Measurements from ENCODE around the gene ADAMTSL1.

Gene ADAMTSL1

DNA sequence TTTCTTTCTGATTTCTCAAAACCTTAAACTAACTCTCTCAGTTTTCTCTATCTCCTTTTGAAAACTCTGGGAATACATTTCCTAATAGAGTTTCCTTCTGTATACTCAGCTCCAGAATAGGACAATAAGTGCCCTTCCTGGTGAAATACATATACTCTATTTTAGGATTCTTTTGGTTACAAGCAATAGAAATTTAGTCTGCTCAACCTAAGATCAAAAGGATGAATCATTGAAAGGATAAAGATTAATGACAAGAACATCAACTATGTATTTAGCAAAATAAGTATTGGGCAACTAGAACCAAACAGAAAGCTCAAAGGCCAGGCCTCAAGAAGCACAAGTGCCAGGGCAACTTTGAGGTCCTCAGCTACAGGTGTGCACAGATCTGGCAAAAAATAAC lies 127.1 kb downstream of the ADAMTSL1 start:
- DNase-seq (ENCODE audit: extremely low read depth in 1 of 2, low read depth in 1 of 2) = no peak

DNA sequence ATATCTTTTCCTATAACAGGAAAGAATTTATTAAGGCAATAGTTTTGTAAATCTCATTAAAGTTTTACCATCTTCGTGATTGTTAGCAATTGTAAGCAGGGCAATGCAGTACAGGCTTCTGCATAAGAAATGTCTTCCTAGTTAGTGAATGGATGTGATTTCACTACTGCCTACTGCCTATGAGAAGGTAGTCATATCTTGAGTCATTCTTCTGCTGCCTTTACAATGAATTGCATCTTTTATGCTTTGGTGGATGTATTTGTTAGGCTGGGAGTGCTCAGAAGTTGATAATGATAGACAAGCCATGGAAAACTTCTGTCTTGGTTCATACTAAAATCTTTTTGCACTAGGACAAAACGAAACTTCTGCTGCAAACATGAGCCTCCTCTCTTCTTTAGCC lies 128.0 kb downstream of the ADAMTSL1 start:
- no peak for DNase-seq (ENCODE audit: extremely low read depth in 1 of 2, low read depth in 1 of 2)

DNA sequence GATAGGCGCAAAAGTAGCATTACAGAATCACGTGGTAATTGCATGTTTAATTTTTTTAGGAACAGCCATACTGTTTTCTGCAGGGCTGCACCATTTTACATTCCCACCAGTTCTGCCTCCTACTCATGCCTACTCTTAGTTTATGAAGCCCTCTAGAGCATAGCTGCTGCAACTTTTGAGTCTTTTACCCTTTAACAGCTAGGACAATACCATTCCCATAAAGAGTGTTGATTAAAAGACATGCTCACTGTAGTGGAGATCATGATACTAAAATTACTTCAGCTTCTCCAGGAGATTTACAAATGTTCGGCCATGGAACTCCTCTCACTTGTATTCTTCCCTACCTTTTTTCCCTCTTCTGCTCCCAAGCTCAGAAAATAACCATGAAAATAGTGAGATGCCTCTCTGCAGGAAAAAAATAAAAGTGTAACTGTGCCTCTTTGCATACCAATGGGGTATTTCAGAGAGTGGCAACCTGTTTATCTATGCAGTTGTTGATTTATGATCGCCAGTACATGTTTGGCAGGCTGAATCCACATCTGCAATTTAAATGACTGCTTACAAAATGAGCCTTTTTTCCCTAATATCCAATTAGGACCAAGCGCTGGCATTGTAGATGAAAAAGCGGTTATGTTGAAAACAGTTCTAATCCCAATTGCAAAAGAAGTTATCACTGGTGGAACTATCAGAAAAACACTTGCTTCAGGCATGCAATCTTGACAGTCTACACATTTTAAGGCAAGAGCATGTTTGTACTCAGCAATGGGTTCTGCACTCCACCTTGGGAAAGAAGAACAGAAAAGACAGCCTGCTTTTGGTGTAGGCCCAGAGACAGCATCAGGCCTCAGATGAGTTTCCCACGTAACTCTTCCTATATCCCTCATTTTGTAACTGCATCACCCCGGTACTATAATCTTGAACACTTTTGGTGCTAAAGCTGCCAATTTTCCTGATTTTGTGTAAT lies 131.1 kb downstream of the ADAMTSL1 start:
- DNase-seq (ENCODE audit: extremely low read depth in 1 of 2, low read depth in 1 of 2) = no peak

DNA sequence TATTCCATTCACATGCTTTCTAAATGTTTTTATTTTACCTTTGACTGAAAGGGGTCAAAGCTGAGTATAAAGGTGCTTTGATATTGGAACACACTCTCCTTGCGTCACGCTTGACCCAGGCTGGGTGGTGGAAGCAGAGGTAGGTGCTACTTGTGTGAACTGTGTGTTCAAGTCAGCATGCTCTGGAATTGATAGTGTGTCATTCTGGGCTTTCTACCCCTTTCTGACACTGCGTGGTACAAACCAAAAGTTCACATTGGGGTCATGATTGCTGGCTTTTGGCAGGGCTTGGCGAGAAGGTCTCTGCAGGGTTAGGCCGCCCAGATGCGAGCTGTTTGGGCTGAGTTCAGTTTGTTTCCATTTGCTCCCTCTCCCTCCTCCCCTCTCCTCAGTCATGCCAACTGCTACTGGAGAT lies 131.8 kb downstream of the ADAMTSL1 start:
- DNase-seq (ENCODE audit: extremely low read depth in 1 of 2, low read depth in 1 of 2) = no peak

DNA sequence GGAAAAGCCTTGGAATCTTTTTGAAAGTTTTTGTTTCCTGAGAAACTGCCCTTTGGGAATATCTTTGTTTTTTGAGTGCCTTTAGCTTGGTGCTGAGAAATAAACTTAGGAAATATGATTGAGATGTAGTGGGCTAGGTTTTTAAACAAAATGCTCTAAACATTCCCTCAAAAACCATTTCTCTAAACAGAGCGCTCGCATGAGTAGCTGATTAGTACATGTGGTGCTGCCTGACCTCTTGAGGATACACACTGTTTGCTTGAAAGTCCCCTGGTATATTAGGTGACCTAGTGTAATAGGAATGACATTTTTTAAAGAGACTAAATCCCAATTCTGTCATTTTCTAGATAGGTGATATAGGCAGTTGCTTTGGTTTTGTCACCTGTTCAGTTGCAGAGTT lies 132.3 kb downstream of the ADAMTSL1 start:
- DNase-seq (ENCODE audit: extremely low read depth in 1 of 2, low read depth in 1 of 2) = no peak

DNA sequence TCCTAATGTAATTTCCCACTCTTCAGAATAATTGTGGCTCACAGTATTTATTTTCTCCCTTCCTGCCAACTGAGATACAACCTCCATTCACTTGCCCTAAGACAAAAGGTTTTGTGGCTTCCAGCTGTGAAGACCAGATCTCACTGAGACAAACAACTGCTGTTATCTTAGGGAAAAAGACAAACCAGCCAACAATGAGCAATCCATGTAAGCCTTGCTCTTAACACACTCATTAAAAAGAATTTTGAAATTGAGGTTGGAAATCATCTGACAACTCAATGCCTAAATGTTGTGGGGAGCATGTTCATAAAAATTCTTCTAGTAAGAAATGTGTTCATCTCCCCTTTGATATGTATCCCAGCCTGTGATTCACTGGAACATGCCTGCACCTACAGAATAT lies 132.9 kb downstream of the ADAMTSL1 start:
- no peak for DNase-seq (ENCODE audit: extremely low read depth in 1 of 2, low read depth in 1 of 2)

DNA sequence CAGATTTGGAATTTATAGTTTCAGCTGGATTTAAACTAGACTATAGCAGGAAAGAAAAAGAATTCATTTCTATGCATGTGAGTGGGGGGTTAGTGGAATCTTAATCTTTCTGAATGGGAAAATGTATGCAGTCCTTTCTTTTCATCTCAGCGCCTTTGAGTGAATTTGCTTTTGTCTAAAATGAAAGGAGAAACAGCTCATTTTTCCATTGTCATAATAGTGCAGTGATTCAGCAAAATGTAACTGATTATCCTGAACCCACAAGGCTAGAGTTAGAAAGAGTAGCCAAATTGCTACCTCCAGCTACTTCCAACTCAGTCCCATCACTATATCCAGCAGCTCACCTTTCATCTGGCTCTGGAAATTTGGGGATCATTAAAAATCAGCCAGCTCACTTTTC lies 134.4 kb downstream of the ADAMTSL1 start:
- no peak for DNase-seq (ENCODE audit: extremely low read depth in 1 of 2, low read depth in 1 of 2)

DNA sequence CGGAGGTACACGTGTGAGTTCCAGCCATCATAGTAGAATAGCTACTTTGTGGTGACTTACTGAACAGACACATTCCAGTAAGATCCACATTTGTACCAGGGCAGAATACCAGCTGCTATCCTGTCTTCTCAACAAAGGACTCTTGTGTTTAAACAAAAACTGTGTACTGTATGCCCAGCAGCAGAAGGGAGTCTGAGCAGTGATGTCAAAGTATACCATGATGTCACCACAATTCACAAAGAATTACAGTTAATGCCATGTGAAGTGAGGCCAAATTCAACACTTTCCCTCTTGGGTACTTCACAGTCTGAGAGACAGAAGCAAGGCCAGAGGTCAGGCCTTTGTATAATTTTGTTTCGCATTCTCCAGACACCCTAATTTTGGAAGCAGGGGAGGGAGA lies 137.0 kb downstream of the ADAMTSL1 start:
- DNase-seq (ENCODE audit: extremely low read depth in 1 of 2, low read depth in 1 of 2) = no peak

DNA sequence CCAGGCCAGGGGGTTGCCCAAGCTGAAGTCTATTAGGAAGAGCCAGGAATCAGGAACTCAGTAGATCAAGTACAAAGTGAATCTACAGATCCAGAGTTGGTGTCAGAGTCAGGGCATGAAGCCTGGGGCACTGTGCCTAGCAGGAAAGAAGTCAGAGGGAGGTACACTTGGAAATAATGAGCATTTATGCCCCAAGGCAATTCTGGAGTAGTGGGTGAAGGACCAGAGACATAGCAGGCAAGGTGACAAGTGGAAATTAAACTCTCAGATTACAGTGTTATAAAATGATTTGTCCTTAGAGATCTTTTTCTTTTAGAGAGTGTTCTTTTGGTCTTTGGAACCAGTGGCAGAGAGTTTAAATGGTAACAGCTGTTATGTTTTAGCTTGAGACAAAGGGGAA lies 138.0 kb downstream of the ADAMTSL1 start:
- DNase-seq (ENCODE audit: extremely low read depth in 1 of 2, low read depth in 1 of 2) = no peak

DNA sequence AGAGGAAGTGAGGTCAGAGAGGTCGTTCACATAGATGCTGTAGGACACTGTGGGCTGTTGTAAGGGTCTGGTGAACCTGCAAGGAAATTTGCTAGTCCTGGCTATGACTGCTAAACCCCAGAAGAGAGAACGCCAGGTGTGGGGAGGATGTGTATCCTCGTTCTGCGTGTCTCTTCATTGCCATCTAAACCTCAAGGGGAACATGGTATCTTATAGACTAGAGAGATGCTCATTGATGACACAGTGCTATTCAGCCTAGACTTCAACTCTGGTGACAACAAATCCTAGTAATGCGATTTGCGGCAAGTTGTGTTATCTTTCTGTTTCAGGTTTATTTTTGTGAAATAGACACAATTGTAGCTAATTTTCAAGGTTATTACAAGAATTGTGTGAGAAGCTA lies 140.2 kb downstream of the ADAMTSL1 start:
- DNase-seq (ENCODE audit: extremely low read depth in 1 of 2, low read depth in 1 of 2) = no peak

DNA sequence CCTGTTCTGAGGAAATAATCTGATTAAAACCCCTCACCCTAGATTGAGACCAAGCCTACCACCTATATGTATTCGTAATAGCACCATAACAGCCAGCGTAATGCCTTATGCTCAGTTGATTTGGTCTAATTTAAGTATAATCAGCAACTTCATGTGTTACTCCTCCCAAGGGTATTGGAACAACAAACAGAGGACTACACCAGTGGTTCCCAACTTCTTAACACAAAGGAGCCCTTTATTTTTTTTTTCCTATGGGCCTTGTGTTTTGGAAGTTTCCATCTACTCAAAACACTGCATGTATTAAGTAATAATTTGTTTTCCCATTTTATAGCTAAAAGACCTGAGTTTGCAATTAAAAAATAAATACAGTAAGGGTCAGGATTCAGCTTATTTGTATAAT lies 140.7 kb downstream of the ADAMTSL1 start:
- no peak for DNase-seq (ENCODE audit: extremely low read depth in 1 of 2, low read depth in 1 of 2)

DNA sequence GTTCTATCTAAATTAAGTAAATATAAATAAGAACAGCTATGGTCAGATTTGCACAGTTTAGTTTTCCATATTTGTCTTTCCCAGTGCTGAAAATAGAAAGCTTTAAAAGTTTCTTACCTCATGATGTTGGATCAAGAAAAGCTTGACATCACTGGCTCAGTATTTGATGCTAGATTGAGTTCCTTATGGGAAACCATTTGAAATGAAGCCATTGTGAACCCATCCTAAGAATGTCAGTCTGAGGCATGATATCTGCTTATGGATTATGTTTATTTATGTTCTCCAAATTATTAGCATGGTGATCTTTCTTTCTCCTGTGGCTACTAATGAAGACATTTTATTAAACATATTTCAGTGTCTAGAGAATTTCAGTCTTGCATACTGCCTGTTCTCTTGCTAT lies 143.0 kb downstream of the ADAMTSL1 start:
- no peak for DNase-seq (ENCODE audit: extremely low read depth in 1 of 2, low read depth in 1 of 2)

DNA sequence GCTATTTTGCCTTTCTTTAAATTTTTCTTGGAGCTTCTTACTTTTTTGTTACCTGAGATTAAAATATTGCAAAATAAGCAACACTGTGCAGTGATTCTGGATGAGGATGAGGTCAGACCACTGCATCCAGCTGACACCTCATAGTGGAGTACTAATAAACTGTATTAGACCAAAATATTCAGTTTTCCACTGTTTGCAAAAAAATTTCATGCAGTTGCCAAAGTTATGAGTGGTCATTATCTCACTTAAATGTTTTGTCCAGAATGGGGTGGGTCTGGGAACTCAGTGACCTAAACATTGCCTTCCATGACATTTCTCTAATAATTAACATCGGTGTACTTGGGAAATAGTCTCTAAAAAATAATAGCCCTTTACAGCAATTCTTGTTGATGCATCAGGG lies 143.8 kb downstream of the ADAMTSL1 start:
- no peak for DNase-seq (ENCODE audit: extremely low read depth in 1 of 2, low read depth in 1 of 2)

DNA sequence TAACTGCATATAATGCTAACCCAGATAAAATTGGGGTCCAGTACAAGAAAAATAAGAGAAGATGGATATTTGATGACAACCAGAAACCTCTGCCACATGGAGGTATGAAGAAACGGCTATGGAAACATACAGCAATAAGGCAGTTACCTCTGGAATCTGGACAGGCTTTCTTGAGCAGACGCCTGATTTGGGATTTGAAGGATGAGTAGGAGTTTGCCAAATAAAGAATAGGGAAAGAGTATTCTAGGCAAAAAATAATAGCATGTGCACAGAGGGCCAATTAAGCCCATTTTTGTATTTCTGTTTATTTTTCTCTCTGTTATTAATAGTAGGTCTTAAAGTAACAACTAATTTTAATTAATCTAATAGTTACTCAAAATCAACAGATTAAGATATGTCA lies 144.9 kb downstream of the ADAMTSL1 start:
- no peak for DNase-seq (ENCODE audit: extremely low read depth in 1 of 2, low read depth in 1 of 2)

DNA sequence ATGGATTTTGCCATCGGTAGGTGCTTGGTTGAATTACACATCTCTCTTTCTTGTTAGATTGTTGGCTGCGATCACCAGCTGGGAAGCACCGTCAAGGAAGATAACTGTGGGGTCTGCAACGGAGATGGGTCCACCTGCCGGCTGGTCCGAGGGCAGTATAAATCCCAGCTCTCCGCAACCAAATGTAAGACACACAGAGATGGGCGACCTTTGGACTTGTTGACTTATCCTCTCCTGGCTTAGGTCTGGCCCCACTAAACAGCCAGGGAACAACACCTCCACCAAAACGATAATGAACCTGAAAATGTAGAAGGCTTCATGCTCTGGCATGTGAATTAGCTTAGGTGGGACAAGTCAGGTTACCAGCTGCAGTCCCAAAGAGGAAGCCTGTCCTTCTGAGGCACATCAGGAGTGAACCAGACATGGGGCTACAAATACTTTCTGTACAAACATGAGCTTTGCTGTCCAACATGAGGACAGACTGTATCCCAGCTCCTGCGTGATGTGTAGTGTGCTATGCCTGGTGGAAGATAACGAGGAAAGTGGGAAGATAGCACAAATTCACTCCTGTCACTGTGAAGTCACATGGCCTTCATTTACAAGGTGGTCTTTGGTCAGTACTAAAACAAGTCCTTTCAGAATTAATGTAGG lies 148.4 kb downstream of the ADAMTSL1 start:
- DNase-seq (ENCODE audit: extremely low read depth in 1 of 2, low read depth in 1 of 2) = no peak

DNA sequence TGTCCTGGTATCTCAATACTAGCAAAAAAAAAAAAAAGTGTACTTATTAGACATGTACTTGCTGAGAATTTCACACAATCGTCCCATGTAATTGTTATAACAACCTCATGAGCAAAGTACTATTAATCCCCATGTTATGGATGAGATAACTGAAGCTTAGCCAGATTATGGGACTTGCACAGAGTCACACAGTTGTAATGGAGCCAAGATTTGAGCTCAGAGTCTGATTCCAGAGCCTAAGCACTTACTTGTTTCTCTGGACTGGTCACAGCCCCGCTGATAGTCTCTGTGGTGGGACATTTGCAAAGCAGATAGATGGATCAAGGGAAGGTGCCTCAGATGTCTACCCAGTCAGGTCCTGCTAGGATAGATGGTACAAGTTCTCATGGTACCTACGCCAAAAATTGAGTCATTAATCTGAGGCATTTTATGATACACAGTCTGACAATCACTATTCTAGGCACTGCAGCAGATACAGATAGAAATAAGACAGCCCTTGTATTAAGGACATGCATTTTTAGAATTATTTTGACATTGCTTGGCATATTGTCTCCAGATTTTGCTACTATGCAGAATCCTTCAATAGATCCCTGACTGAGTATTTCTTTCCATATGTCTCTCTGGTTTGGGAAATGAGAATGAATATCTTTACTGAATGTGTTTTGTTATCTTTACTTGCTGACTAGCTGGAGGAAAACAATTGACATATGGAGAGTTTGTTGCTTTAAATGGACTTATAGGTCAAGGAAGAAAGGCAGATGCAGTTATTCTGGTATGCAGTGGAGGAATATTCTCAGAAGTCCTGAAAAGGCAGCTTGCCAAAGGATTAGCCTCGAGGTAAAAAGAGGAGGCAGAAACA lies 149.5 kb downstream of the ADAMTSL1 start:
- DNase-seq (ENCODE audit: extremely low read depth in 1 of 2, low read depth in 1 of 2) = no peak

DNA sequence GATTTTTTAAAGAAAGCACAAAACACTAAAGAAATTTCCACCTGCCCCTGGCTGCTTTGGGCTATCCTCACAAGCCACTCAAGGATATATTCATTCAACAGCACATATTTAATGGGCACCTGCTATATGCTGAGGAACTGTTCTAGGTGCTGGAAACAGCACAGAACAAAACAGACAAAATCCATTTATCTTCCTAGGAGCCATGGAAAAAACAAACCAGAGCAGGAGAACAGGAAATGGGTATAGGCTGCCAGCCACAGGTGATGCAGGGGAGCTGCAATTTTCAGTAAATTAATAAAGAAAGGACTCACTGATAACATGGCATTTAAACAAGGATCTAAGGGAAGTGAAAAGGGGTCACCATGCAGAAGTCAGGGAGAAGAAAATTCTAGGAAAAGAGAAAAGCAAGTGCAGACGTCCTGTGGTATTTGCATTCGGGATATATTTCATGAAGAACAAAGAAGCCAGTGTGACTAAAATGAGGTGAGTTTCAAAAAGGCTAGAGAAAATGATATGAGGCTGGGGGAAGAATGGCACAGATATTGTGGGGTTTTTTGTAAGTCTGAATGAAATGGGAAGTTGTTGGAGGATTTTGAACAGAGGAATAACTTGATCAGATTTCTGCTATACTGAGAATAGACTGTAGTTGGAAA lies 152.2 kb downstream of the ADAMTSL1 start:
- no peak for DNase-seq (ENCODE audit: extremely low read depth in 1 of 2, low read depth in 1 of 2)

DNA sequence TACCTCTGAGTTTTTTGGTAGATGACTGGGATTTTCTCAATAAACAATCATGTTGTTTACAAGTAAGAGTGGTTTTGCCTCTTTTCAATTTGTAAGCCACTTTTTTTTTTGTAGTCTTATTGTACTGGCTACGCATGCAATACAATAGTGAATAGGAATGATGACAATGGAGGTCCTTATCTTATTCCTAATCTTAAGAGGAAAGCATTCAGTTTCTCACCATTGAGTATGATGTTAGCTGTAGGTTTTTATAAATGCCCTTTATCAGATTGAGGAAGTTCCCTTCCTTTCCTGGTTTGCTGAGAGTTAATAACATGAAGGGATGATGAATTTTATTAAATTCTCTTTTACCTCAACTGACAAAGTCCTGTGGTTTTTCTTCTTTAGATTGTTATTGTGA lies 155.2 kb downstream of the ADAMTSL1 start:
- DNase-seq (ENCODE audit: extremely low read depth in 1 of 2, low read depth in 1 of 2) = no peak

DNA sequence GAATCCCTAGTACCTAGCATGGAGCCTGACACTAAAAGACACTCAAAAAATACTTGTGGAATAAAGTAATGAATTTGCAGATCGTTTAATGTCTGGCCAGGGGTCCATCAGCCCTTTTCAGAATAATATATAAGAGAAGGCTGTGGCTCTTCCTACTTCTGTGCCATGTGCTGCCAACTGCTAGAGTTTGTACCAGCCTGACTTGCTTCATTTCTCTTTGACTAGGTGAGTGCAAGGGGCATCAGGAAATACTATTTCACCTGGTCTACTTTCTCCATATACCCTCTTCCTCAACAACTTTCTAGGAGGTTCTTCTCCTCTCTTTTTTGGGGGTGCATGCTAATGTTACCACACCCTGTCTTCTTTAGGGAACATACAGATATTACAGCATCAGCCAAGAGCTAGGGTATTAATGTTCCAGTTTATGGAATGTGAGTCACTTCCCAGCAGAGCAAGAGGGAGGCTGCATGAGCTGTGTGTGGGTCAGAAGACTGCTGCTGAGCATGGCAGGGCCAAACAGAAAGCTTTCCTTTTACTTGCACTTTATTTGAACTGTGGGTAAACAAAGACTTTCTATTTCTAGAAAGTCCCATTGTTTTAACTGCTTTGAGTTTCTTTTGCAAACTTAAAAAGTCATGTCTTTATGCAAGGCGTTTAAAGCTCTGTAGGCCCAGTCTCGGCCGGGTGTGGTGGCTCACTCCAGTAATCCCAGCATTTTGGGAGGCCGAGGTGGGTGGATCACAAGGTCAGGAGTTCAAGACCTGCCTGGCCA lies 158.9 kb downstream of the ADAMTSL1 start:
- no peak for DNase-seq (ENCODE audit: extremely low read depth in 1 of 2, low read depth in 1 of 2)

DNA sequence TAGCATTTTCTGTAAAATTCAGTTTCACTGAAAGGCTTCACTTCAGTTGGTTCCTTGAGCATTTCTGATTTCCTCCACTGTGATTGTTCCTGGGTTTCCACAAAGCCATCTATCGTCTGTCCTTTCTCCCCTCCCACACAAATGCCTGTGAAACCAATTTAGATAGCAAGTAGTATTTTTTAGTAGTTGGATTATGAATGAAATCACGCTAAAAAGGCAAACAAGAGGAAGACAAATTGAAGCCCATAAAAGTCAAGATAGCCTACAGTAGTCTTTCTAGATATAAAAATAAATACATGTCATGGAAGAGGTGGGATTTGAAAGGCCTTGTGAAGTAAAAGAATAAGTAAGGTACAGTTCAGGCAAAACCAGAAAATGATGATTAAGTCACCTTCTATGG lies 162.8 kb downstream of the ADAMTSL1 start:
- DNase-seq (ENCODE audit: extremely low read depth in 1 of 2, low read depth in 1 of 2) = no peak
